ENCODE results near the gene ACSL6. TPM values are rescaled to one million over a fixed set of nuclear protein-coding genes. Genes with fewer than 3 reads are reported as not detected.

ACSL6 gene
- total and polyA plus RNA-seq, 4 donors = 0.10 to 6.7 (median 0.38) TPM

- ATAC-seq (ENCODE audit: insufficient read depth, low FRiP score) = no peak
- no peak for DNase-seq
Measured at GRCh38 chr5:131991593-131992324, 19.7 kb downstream of the ACSL6 start.

GRCh38 chr5:131990716-131991115 lies 20.7 kb downstream of the ACSL6 start:
- no peaks in the 10 kb centered on the region for H3K9me3 ChIP-seq (ENCODE audit: control insufficient read depth in 4 of 4, insufficient read depth in 3 of 4, low read length in 3 of 4)
- H3K4me3 ChIP-seq = no peak overlapping the region
- H3K9ac ChIP-seq (ENCODE audit: insufficient read depth in 1 of 2, low read length in 2 of 2) = no peak overlapping the region
- peaks cover 0 to 2% (median 0%) of the 10 kb centered on the region in 5 donors for H3K4me1 ChIP-seq (ENCODE audit: control insufficient read depth in 5 of 5, insufficient read depth in 5 of 5, low read length in 5 of 5)
- no peak overlapping the region for H3K27ac ChIP-seq (ENCODE audit: low read depth in 1 of 2, low read length in 1 of 2)
- no peaks in the 10 kb centered on the region for H3K27me3 ChIP-seq (ENCODE audit: control insufficient read depth in 3 of 3, insufficient read depth in 3 of 3, low read length in 2 of 3)
- no peaks in the 10 kb centered on the region for H3K36me3 ChIP-seq (ENCODE audit: control insufficient read depth in 4 of 4, insufficient read depth in 4 of 4, low read length in 4 of 4)
- TF ChIP-seq CTCF (IDR thresholded peaks at IDR 0.05; ENCODE audit: control extremely low read depth, extremely low read depth) = no peak
- WGBS, 2 donors = 96 to 99% methylated on average over 13 of the region's 13 CpGs
- no peak for ATAC-seq (ENCODE audit: insufficient read depth, low FRiP score)
- no peak for DNase-seq

More at GRCh38 chr5:131991593-131992324, 19.7 kb downstream of the ACSL6 start:
- Histone ChIP-seq H3K9me3 (ENCODE audit: control insufficient read depth in 4 of 4, insufficient read depth in 3 of 4, low read length in 3 of 4) (no peaks in the 10 kb centered on the region), H3K9ac (ENCODE audit: insufficient read depth in 1 of 2, low read length in 2 of 2) (no peak overlapping the region), H3K27me3 (ENCODE audit: control insufficient read depth in 3 of 3, insufficient read depth in 3 of 3, low read length in 2 of 3) (no peaks in the 10 kb centered on the region), H3K4me3 (no peak overlapping the region), H3K36me3 (ENCODE audit: control insufficient read depth in 4 of 4, insufficient read depth in 4 of 4, low read length in 4 of 4) (no peaks in the 10 kb centered on the region), H3K4me1 (ENCODE audit: control insufficient read depth in 5 of 5, insufficient read depth in 5 of 5, low read length in 5 of 5) (peaks cover 0 to 2% (median 0%) of the 10 kb centered on the region in 5 donors), H3K27ac (ENCODE audit: low read depth in 1 of 2, low read length in 1 of 2) (no peak overlapping the region)
- no peak for TF ChIP-seq CTCF (IDR thresholded peaks at IDR 0.05; ENCODE audit: control extremely low read depth, extremely low read depth)
- 69 to 84% methylated on average over 10 of the region's 10 CpGs for WGBS, 2 donors

- Histone ChIP-seq H3K4me1 (ENCODE audit: control insufficient read depth in 5 of 5, insufficient read depth in 5 of 5, low read length in 5 of 5) (no peaks in the 10 kb centered on the region), H3K36me3 (ENCODE audit: control insufficient read depth in 4 of 4, insufficient read depth in 4 of 4, low read length in 4 of 4) (no peaks in the 10 kb centered on the region), H3K27me3 (ENCODE audit: control insufficient read depth in 3 of 3, insufficient read depth in 3 of 3, low read length in 2 of 3) (peaks cover 0 to under 1% (median 0%) of the 10 kb centered on the region in 3 donors), H3K9me3 (ENCODE audit: control insufficient read depth in 4 of 4, insufficient read depth in 3 of 4, low read length in 3 of 4) (no peaks in the 10 kb centered on the region), H3K4me3 (no peak overlapping the region), H3K9ac (ENCODE audit: insufficient read depth in 1 of 2, low read length in 2 of 2) (no peak overlapping the region), H3K27ac (ENCODE audit: low read depth in 1 of 2, low read length in 1 of 2) (no peak overlapping the region)
- TF ChIP-seq CTCF (IDR thresholded peaks at IDR 0.05; ENCODE audit: control extremely low read depth, extremely low read depth) = no peak
- ATAC-seq (ENCODE audit: insufficient read depth, low FRiP score) (no peak), DNase-seq (no peak)
- 95 to 96% methylated on average over 6 of the region's 6 CpGs for WGBS, 2 donors
Measured at GRCh38 chr5:131988601-131989000, 22.9 kb downstream of the ACSL6 start.

All from lung (tissue), 12 donors.